CD4-positive, alpha-beta T cell treated with Interleukin-6 for 4 hours (primary cell): ENCODE results near the gene TERB1.
"Not testable (repeated sequence)": the region's sequence is repeated elsewhere in the genome, so short reads cannot be mapped to it uniquely, and the experiment has no call there.

Experiments used
- DNase-seq: peaks from one replicate; pipeline ENCODE4 v3.0.0-alpha.2; 2020; ENCODE audit warnings: mixed read lengths

Gene TERB1

GRCh38 chr16:66811043-66811442 is 9.7 kb upstream of the TERB1 start:
- no peak for DNase-seq

- no peak for DNase-seq
Observed at GRCh38 chr16:66810391-66810790, 9.0 kb upstream of the TERB1 start.

- DNase-seq, result no peak
Observed at GRCh38 chr16:66809765-66810164, 8.4 kb upstream of the TERB1 start.

- DNase-seq, result no peak
Observed at GRCh38 chr16:66802159-66802558, 775 bp upstream of the TERB1 start.

GRCh38 chr16:66800856-66801255 is 528 bp downstream of the TERB1 start:
- no peak for DNase-seq

- DNase-seq, result no peak
Observed at GRCh38 chr16:66798161-66798560, 3.2 kb downstream of the TERB1 start.

GRCh38 chr16:66793984-66794383 is 7.4 kb downstream of the TERB1 start:
- DNase-seq, result not testable (repeated sequence)

GRCh38 chr16:66790130-66790733 is 11.2 kb downstream of the TERB1 start:
- no peak for DNase-seq

- no peak for DNase-seq
Observed at GRCh38 chr16:66787427-66787826, 14.0 kb downstream of the TERB1 start.

- DNase-seq, result no peak
Observed at GRCh38 chr16:66786551-66786950, 14.8 kb downstream of the TERB1 start.

GRCh38 chr16:66776457-66776856 is 24.9 kb downstream of the TERB1 start:
- DNase-seq, result no peak

GRCh38 chr16:66774981-66775380 is 26.4 kb downstream of the TERB1 start:
- DNase-seq, result no peak

GRCh38 chr16:66758086-66758485 is 43.3 kb downstream of the TERB1 start:
- DNase-seq, result no peak

GRCh38 chr16:66754819-66755218 is 46.6 kb downstream of the TERB1 start:
- DNase-seq, result no peak

GRCh38 chr16:66754211-66754610 is 47.2 kb downstream of the TERB1 start:
- DNase-seq, result no peak

- no peak for DNase-seq
Observed at GRCh38 chr16:66752958-66753357, 48.4 kb downstream of the TERB1 start.

- DNase-seq, result no peak
Observed at GRCh38 chr16:66752379-66752778, 49.0 kb downstream of the TERB1 start.

- no peak for DNase-seq
Observed at GRCh38 chr16:66751992-66752322, 49.4 kb downstream of the TERB1 start.

- DNase-seq, result peak; percentile 82
Observed at GRCh38 chr16:66751303-66751991, 49.9 kb downstream of the TERB1 start, which contains the start of gene DYNC1LI2. Gene DYNC1LI2, minus strand, starts transcription at chr16:66751609. Its CDS starts 18 bp downstream, at chr16:66751591.

- DNase-seq, result peak; percentile 8
Observed at GRCh38 chr16:66751053-66751302, 50.4 kb downstream of the TERB1 start.

- DNase-seq, result no peak
Observed at GRCh38 chr16:66750279-66751052, 50.9 kb downstream of the TERB1 start.

GRCh38 chr16:66746682-66747081 is 54.7 kb downstream of the TERB1 start:
- DNase-seq, result no peak

GRCh38 chr16:66746048-66746447 is 55.3 kb downstream of the TERB1 start:
- no peak for DNase-seq
